Inflammatory macrophage treated with lipopolysaccharide for 4 hours (primary cell): ENCODE data around the gene INPP5K.

Experiments used
- DNase-seq: peaks from one replicate; pipeline ENCODE4 v3.0.0-alpha.2; 2020

Gene INPP5K

GRCh38 chr17:1484676-1485422, 31.6 kb downstream of the INPP5K start:
- DNase-seq: peak; percentile 22

- DNase-seq: no peak
Measured at GRCh38 chr17:1484060-1484535, 32.3 kb downstream of the INPP5K start.

- no peak for DNase-seq
Measured at GRCh38 chr17:1482680-1483079, 33.7 kb downstream of the INPP5K start.

- DNase-seq: no peak
Measured at GRCh38 chr17:1481736-1482135, 34.7 kb downstream of the INPP5K start.

GRCh38 chr17:1480747-1481465, 35.5 kb downstream of the INPP5K start:
- no peak for DNase-seq

GRCh38 chr17:1478418-1478817, 38.0 kb downstream of the INPP5K start:
- no peak for DNase-seq

GRCh38 chr17:1475321-1475854, 41.0 kb downstream of the INPP5K start:
- no peak for DNase-seq

GRCh38 chr17:1474402-1475189, 41.8 kb downstream of the INPP5K start:
- DNase-seq: peak; percentile 32

- peak; percentile 83 for DNase-seq
Measured at GRCh38 chr17:1473841-1474240, 42.6 kb downstream of the INPP5K start.

GRCh38 chr17:1473170-1473569, 43.2 kb downstream of the INPP5K start:
- peak; percentile 28 for DNase-seq

- no peak for DNase-seq
Measured at GRCh38 chr17:1471911-1472821, 44.2 kb downstream of the INPP5K start.

GRCh38 chr17:1471490-1471889, 44.9 kb downstream of the INPP5K start:
- no peak for DNase-seq

GRCh38 chr17:1470755-1471462, 45.5 kb downstream of the INPP5K start:
- no peak for DNase-seq

GRCh38 chr17:1470071-1470754, 46.2 kb downstream of the INPP5K start:
- DNase-seq: no peak

GRCh38 chr17:1469231-1469852, 47.1 kb downstream of the INPP5K start:
- DNase-seq: no peak

GRCh38 chr17:1467898-1468492, 48.4 kb downstream of the INPP5K start:
- peak; percentile 61 for DNase-seq

- no peak for DNase-seq
Measured at GRCh38 chr17:1467258-1467657, 49.2 kb downstream of the INPP5K start.

GRCh38 chr17:1464186-1464585, 52.2 kb downstream of the INPP5K start:
- DNase-seq: no peak

GRCh38 chr17:1462164-1463112, 54.0 kb downstream of the INPP5K start:
- peak; percentile 47 for DNase-seq
